ENCODE results near the gene IPPK. TPM values are rescaled to one million over a fixed set of nuclear protein-coding genes. Genes with fewer than 3 reads are reported as not detected.

Gene IPPK
- total and polyA plus RNA-seq, 2 of the 8 experiments (the other 6 are each of a cell fraction or from before 2014, with no cell fraction given): 10.5 to 13.6 TPM

DNA sequence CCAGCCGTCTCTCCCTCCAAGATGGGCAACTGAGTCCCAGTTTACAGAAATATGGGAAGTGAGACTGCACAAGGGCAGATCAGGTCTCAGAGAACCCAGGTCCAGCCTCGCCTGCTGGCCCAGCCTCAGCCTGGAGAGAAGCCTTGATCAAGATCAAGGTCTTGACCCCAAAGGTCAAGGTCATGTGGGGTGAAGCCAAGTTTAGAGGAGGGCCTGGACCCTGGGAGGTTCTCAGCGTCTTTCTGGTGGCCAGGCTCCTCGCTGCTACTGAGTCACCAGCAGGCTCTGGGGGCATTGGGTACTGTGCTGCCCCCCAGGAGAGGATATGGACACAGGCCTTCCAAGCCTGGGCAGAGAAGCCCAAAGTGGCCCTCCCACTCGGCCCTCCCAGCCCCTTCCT lies 8.8 kb downstream of the IPPK start:
- Histone ChIP-seq H3K27ac (ENCODE audit: low read depth, low read length) (no peak overlapping the region), H3K79me2 (ENCODE audit: control insufficient read depth in 1 of 2, insufficient read depth in 2 of 2, low read length in 2 of 2) (peaks cover 0 to 55% of the 10 kb centered on the region in 2 experiments; a peak in 3 of 4 replicates)
- no peak for TF ChIP-seq MAFK (IDR thresholded peaks at IDR 0.05; ENCODE audit: low read depth, low read length)
- no peak for TF ChIP-seq SP1 (IDR thresholded peaks at IDR 0.05; ENCODE audit: low read depth, low read length)
- no peak for TF ChIP-seq GTF2F1 (IDR thresholded peaks at IDR 0.05; ENCODE audit: borderline replicate concordance, low read depth, low read length)
- no peak for TF ChIP-seq BRCA1 (IDR thresholded peaks at IDR 0.05; ENCODE audit: low read depth, low read length)
- TF ChIP-seq CREB1 (IDR thresholded peaks at IDR 0.05): no peak
- TF ChIP-seq TCF12 (IDR thresholded peaks at IDR 0.05; ENCODE audit: low read depth, low read length): no peak
- no peak for TF ChIP-seq SP2 (IDR thresholded peaks at IDR 0.05; ENCODE audit: low read length)
- no peak for TF ChIP-seq KDM4A (IDR thresholded peaks at IDR 0.05; ENCODE audit: low read depth, low read length, severe bottlenecking)
- no peak for TF ChIP-seq SIX5 (IDR thresholded peaks at IDR 0.05; ENCODE audit: low read depth, low read length)
- TF ChIP-seq SRF (IDR thresholded peaks at IDR 0.05; ENCODE audit: low read depth, low read length): no peak
- TF ChIP-seq JUN (IDR thresholded peaks at IDR 0.05; ENCODE audit: low read depth, low read length): no peak
- TF ChIP-seq ASH2L (IDR thresholded peaks at IDR 0.05; ENCODE audit: low read length): no peak
- TF ChIP-seq RFX5 (IDR thresholded peaks at IDR 0.05; ENCODE audit: borderline replicate concordance, low read depth, low read length): no peak
- TF ChIP-seq NANOG (IDR thresholded peaks at IDR 0.05; ENCODE audit: insufficient read depth, low read depth, low read length, poor library complexity, severe bottlenecking): no peak

More for the DNA sequence above, 8.8 kb downstream of the IPPK start:
- Histone ChIP-seq H3K9me3 (ENCODE audit: insufficient read depth in 2 of 2, low read depth in 1 of 2, low read length in 1 of 2) (no peaks in the 10 kb centered on the region), H4K8ac (ENCODE audit: extremely low read depth, insufficient read depth, low read length) (peak overlapping the region; percentile 35; the same call in 1 of the 2 replicates), H4K5ac (ENCODE audit: insufficient read length, low read depth, low read length) (no peak overlapping the region), H3K4me2 (ENCODE audit: insufficient read depth in 1 of 2, low read depth in 2 of 2, low read length in 2 of 2) (no peak overlapping the region), H4K91ac (replicated peaks; ENCODE audit: insufficient read length, low read length) (no peak overlapping the region), H3K4me1 (replicated peaks in 1 of 4; ENCODE audit: control insufficient read depth in 3 of 4, insufficient read depth in 4 of 4, low read length in 3 of 4) (peaks cover 0 to 14% (median 8%) of the 10 kb centered on the region in 4 experiments; a peak in 4 of 7 replicates), H2AFZ (ENCODE audit: low read length) (no peak overlapping the region), H3K4me3 (ENCODE audit: extremely low read depth in 1 of 4, insufficient read depth in 2 of 4, low read depth in 3 of 4, low read length in 4 of 4) (no peak overlapping the region), H2AK5ac (ENCODE audit: low read depth, low read length) (no peak overlapping the region), H2BK5ac (ENCODE audit: low read depth, low read length) (no peak overlapping the region), H3K79me1 (ENCODE audit: low read depth, low read length) (peaks cover 23% of the 10 kb centered on the region), H3K56ac (replicated peaks; ENCODE audit: insufficient read length, low read depth, low read length) (no peak overlapping the region), H2BK20ac (ENCODE audit: low read length) (no peak overlapping the region), H3K18ac (ENCODE audit: extremely low read depth, low read length) (no peak overlapping the region), H3K23ac (ENCODE audit: insufficient read length) (no peak overlapping the region), H3K14ac (ENCODE audit: insufficient read length) (no peak overlapping the region), H4K20me1 (replicated peaks in 1 of 2; ENCODE audit: control insufficient read depth in 1 of 2, insufficient read depth in 2 of 2, low read length in 2 of 2) (peaks cover 4 to 18% of the 10 kb centered on the region in 2 experiments), H3K4ac (replicated peaks; ENCODE audit: insufficient read length, low read depth, low read length) (no peak overlapping the region), H3K36me3 (ENCODE audit: control insufficient read depth in 2 of 4, insufficient read depth in 4 of 4, low read length in 3 of 4) (peaks cover 0 to 4% (median 0%) of the 10 kb centered on the region in 4 experiments; a peak in 1 of 8 replicates), H2BK15ac (ENCODE audit: low read length) (no peak overlapping the region), H3K23me2 (ENCODE audit: low read depth, low read length) (no peaks in the 10 kb centered on the region), H2BK12ac (ENCODE audit: low read depth, low read length) (no peak overlapping the region), H3K9ac (replicated peaks in 1 of 4; ENCODE audit: extremely low read depth in 1 of 4, low read depth in 3 of 4, low read length in 3 of 4) (no peak overlapping the region), H2BK120ac (replicated peaks; ENCODE audit: low read depth, low read length) (no peak overlapping the region), H3K27me3 (replicated peaks in 1 of 4; ENCODE audit: control insufficient read depth in 3 of 4, extremely low read depth in 1 of 4, insufficient read depth in 3 of 4, low read length in 3 of 4) (no peaks in the 10 kb centered on the region)
- CTCF ChIA-PET (ENCODE audit: partially characterized antibody): interaction anchor here (0.6 to 1.1 kb wide), 5 partner anchors 9 to 347 kb away, joined by 3 to 4 read pairs (median 3); partner anchors contain the start of genes CENPP and IPPK
- DNase-seq (ENCODE audit: low read depth in 1 of 2, low spot score in 2 of 2): no peak
- no peak for FAIRE-seq
- 91% methylated on average over 5 of the region's 5 CpGs; no CpG with 5 or more reads in 1 of the 2 experiments for WGBS, 2 experiments (ENCODE audit: extremely low coverage in 1 of 2, insufficient coverage in 1 of 2, insufficient read length in 1 of 2, insufficient replicate concordance in 2 of 2, low coverage in 1 of 2, low lambda C conversion rate in 2 of 2, missing lambda C conversion rate in 1 of 2)
- POLR2A ChIA-PET (ENCODE audit: partially characterized antibody): no interaction called here

All from H1 (cell line).